KOPT-K1 (cell line): ENCODE measurements around the gene ART3.
"Not testable (repeated sequence)": the region's sequence is repeated elsewhere in the genome, so short reads cannot be mapped to it uniquely, and the experiment has no call there.

Source experiments
- H3K27ac ChIP-seq: fragments of 200-600 bp; sonication (generic); 2 replicates; pipeline ENCODE4 v1.5.1; 2016; ENCODE audit warnings: antibody characterized with exemption, mild to moderate bottlenecking, low read depth, low read length; ENCODE audit not compliant: poor library complexity, severe bottlenecking
- H3K36me3 ChIP-seq: fragments of 200-600 bp; sonication (generic); 2 replicates; pipeline ENCODE4 v1.5.1; 2017; ENCODE audit warnings: antibody characterized with exemption, mild to moderate bottlenecking, low read length, moderate library complexity; ENCODE audit not compliant: insufficient read depth
- H3K9me3 ChIP-seq: fragments of 200-600 bp; sonication (generic); 2 replicates; pipeline ENCODE4 v1.5.1; 2017; ENCODE audit warnings: antibody characterized with exemption, low read length, mild to moderate bottlenecking; ENCODE audit not compliant: insufficient read depth, poor library complexity, severe bottlenecking

ART3 gene

GRCh38 chr4:76074468-76074867, at the start of gene ART3:
ART3 (plus strand) TSS chr4:76074709; CDS start chr4:76075890, 1,181 bp downstream.
- Histone ChIP-seq H3K27ac (no peak within 1 kb of the TSS), H3K36me3 (no peaks in the 10 kb centered on the region), H3K9me3 (no peaks in the 10 kb centered on the region)

GRCh38 chr4:76028350-76028765, 46.2 kb upstream of the ART3 start:
- Histone ChIP-seq H3K36me3 (no peaks in the 10 kb centered on the region), H3K27ac (no peak overlapping the region), H3K9me3 (no peaks in the 10 kb centered on the region)

GRCh38 chr4:76029300-76029699, 45.2 kb upstream of the ART3 start:
- no peak overlapping the region for H3K27ac ChIP-seq
- no peaks in the 10 kb centered on the region for H3K9me3 ChIP-seq
- H3K36me3 ChIP-seq: no peaks in the 10 kb centered on the region

- no peaks in the 10 kb centered on the region for H3K36me3 ChIP-seq
- H3K9me3 ChIP-seq: no peaks in the 10 kb centered on the region
- no peak overlapping the region for H3K27ac ChIP-seq
Measured at GRCh38 chr4:76035141-76035540, 39.4 kb upstream of the ART3 start.

GRCh38 chr4:76035799-76036380, 38.6 kb upstream of the ART3 start, which contains the start of gene CXCL11:
CXCL11 (minus strand) TSS chr4:76036070; CDS start chr4:76035987, 83 bp downstream.
- Histone ChIP-seq H3K9me3 (no peaks in the 10 kb centered on the region), H3K27ac (no peak within 1 kb of the TSS), H3K36me3 (no peaks in the 10 kb centered on the region)

GRCh38 chr4:76036855-76037254, 37.7 kb upstream of the ART3 start:
- Histone ChIP-seq H3K9me3 (no peaks in the 10 kb centered on the region), H3K27ac (no peak overlapping the region)

GRCh38 chr4:76042241-76042998, 32.1 kb upstream of the ART3 start:
- H3K27ac ChIP-seq, H3K36me3 ChIP-seq, H3K9me3 ChIP-seq: not testable (repeated sequence)

More at GRCh38 chr4:76036855-76037254, 37.7 kb upstream of the ART3 start:
- H3K36me3 ChIP-seq: no peaks in the 10 kb centered on the region

- H3K9me3 ChIP-seq, H3K27ac ChIP-seq, H3K36me3 ChIP-seq: not testable (repeated sequence)
Measured at GRCh38 chr4:76043306-76043705, 31.2 kb upstream of the ART3 start.

- not testable (repeated sequence) for H3K27ac ChIP-seq, H3K36me3 ChIP-seq, H3K9me3 ChIP-seq
Measured at GRCh38 chr4:76044686-76045085, 29.8 kb upstream of the ART3 start.

GRCh38 chr4:76049860-76050416, 24.6 kb upstream of the ART3 start:
- H3K9me3 ChIP-seq, H3K27ac ChIP-seq, H3K36me3 ChIP-seq: not testable (repeated sequence)

GRCh38 chr4:76050560-76051050, 23.9 kb upstream of the ART3 start:
- H3K27ac ChIP-seq, H3K9me3 ChIP-seq, H3K36me3 ChIP-seq: not testable (repeated sequence)

- no peak overlapping the region for H3K27ac ChIP-seq
- no peaks in the 10 kb centered on the region for H3K36me3 ChIP-seq
- no peaks in the 10 kb centered on the region for H3K9me3 ChIP-seq
Measured at GRCh38 chr4:76053730-76054129, 20.8 kb upstream of the ART3 start.

- Histone ChIP-seq H3K27ac (no peak overlapping the region), H3K9me3 (no peaks in the 10 kb centered on the region), H3K36me3 (no peaks in the 10 kb centered on the region)
Measured at GRCh38 chr4:76055016-76055415, 19.5 kb upstream of the ART3 start.

GRCh38 chr4:76055421-76055820, 19.1 kb upstream of the ART3 start:
- Histone ChIP-seq H3K27ac (no peak overlapping the region), H3K36me3 (no peaks in the 10 kb centered on the region), H3K9me3 (no peaks in the 10 kb centered on the region)

- no peak overlapping the region for H3K27ac ChIP-seq
- H3K36me3 ChIP-seq: no peaks in the 10 kb centered on the region
- no peaks in the 10 kb centered on the region for H3K9me3 ChIP-seq
Measured at GRCh38 chr4:76058302-76058701, 16.2 kb upstream of the ART3 start.
